Measurements from ENCODE around the gene CCDC88C. TPM values are rescaled to one million over a fixed set of nuclear protein-coding genes. Genes with fewer than 3 reads are reported as not detected.

Gene CCDC88C
- total RNA-seq, 1 donor from 2014 or later, result 17.8 TPM

DNA sequence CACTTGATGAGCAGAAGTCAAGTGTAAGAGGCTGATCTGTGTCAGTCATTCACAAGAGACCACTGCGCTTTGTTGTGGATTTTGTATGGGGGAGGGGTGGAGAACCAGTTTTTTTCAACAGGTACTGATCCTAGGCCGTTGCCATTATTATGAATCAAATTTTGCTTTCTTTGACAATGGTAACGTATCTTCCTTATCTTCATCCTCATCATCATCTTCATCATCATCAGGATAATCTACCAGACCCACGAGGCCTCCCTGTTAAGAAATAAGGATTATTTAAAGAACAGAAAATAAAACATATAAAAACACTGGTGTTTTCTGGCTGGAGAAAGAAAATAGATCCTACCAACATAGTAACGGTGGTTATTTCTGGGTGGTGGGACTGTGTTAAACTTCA lies 41.0 kb upstream of the CCDC88C start:
- H3K4me1 Mint-ChIP-seq, result no peaks in the 10 kb centered on the region
- H3K27me3 Mint-ChIP-seq (ENCODE audit: insufficient read depth, low read depth), result peaks cover under 1% of the 10 kb centered on the region
- Histone ChIP-seq H3K27ac (no peak overlapping the region), H2AFZ (replicated peaks) (no peak overlapping the region), H3K36me3 (peaks cover 47% of the 10 kb centered on the region), H3K27me3 (no peaks in the 10 kb centered on the region), H4K20me1 (ENCODE audit: low read depth) (no peaks in the 10 kb centered on the region), H3K79me2 (ENCODE audit: low read depth) (no peaks in the 10 kb centered on the region), H3K4me2 (no peak overlapping the region), H3F3A (ENCODE audit: low read depth) (peaks cover 60% of the 10 kb centered on the region), H3K9ac (no peak overlapping the region), H3K4me3 (no peak overlapping the region), H3K4me1 (no peaks in the 10 kb centered on the region), H3K9me3 (ENCODE audit: low read depth) (no peaks in the 10 kb centered on the region)
- H3K4me3 Mint-ChIP-seq, result no peak overlapping the region
- no peak overlapping the region for H3K27ac Mint-ChIP-seq
- peaks cover 40% of the 10 kb centered on the region for H3K36me3 Mint-ChIP-seq
- no peaks in the 10 kb centered on the region for H3K9me3 Mint-ChIP-seq
- TF ChIP-seq EZH2 (IDR thresholded peaks at IDR 0.05) (no peak), EZH2phosphoT487 (IDR thresholded peaks at IDR 0.05) (no peak)
- TF ChIP-seq, protein P1, sequence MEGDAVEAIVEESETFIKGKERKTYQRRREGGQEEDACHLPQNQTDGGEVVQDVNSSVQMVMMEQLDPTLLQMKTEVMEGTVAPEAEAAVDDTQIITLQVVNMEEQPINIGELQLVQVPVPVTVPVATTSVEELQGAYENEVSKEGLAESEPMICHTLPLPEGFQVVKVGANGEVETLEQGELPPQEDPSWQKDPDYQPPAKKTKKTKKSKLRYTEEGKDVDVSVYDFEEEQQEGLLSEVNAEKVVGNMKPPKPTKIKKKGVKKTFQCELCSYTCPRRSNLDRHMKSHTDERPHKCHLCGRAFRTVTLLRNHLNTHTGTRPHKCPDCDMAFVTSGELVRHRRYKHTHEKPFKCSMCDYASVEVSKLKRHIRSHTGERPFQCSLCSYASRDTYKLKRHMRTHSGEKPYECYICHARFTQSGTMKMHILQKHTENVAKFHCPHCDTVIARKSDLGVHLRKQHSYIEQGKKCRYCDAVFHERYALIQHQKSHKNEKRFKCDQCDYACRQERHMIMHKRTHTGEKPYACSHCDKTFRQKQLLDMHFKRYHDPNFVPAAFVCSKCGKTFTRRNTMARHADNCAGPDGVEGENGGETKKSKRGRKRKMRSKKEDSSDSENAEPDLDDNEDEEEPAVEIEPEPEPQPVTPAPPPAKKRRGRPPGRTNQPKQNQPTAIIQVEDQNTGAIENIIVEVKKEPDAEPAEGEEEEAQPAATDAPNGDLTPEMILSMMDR (IDR thresholded peaks at IDR 0.05), result no peak
- DNase-seq (ENCODE audit: low spot score), result no peak

DNA sequence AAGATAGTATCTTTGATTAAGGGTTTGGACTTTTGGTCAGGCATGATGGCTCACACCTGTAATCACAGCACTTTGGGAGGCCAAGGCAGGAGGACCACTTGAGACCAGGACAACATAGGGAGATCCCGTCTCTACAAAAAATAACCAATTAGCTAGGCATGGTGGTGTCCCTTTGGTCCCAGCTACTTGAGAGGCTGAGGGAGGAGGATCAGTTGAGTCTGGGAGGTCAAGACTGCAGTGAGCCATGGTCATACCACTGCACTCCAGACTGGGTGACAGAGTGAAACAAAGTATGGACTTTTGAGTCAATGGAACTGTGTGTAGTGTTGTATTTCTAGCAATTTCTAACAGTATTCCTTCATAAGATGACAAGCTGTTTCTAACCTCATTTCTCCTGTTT lies 38.7 kb upstream of the CCDC88C start:
- Histone ChIP-seq H3K79me2 (ENCODE audit: low read depth) (no peaks in the 10 kb centered on the region), H3K9me3 (ENCODE audit: low read depth) (no peaks in the 10 kb centered on the region), H3K27ac (no peak overlapping the region), H3K4me1 (no peaks in the 10 kb centered on the region), H3K4me2 (no peak overlapping the region), H2AFZ (replicated peaks) (no peak overlapping the region), H3F3A (ENCODE audit: low read depth) (peaks cover 57% of the 10 kb centered on the region), H3K9ac (no peak overlapping the region), H3K27me3 (no peaks in the 10 kb centered on the region), H3K4me3 (no peak overlapping the region), H3K36me3 (peaks cover 36% of the 10 kb centered on the region), H4K20me1 (ENCODE audit: low read depth) (no peaks in the 10 kb centered on the region)
- peaks cover 3% of the 10 kb centered on the region for H3K27me3 Mint-ChIP-seq (ENCODE audit: insufficient read depth, low read depth)
- peaks cover 24% of the 10 kb centered on the region for H3K36me3 Mint-ChIP-seq
- no peaks in the 10 kb centered on the region for H3K4me1 Mint-ChIP-seq
- no peak overlapping the region for H3K27ac Mint-ChIP-seq
- no peak for DNase-seq (ENCODE audit: low spot score)
- TF ChIP-seq EZH2phosphoT487 (IDR thresholded peaks at IDR 0.05), result no peak
- no peak overlapping the region for H3K4me3 Mint-ChIP-seq
- no peaks in the 10 kb centered on the region for H3K9me3 Mint-ChIP-seq

DNA sequence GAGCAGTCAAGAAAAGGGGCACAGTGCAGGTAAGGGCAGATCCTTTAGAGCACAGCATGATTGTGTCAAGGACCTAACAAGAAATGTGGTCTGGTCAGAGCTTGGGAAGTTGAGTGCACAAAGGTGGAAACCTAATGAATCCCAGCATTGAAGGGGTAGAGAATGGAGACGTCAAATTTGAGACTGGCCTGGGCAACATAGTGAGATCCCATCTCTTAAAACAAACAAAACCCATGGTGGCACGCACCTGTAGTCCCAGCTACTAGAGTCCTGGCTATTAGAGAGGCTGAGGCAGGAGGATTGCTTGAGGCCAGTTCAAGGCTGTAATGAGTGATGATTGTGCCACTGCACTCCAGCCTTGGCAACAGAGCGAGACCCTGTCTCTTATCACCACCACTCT lies 37.0 kb upstream of the CCDC88C start:
- H3K4me1 Mint-ChIP-seq, result no peaks in the 10 kb centered on the region
- H4K20me1 ChIP-seq (ENCODE audit: low read depth), result no peaks in the 10 kb centered on the region
- peaks cover 49% of the 10 kb centered on the region for H3F3A ChIP-seq (ENCODE audit: low read depth)
- H3K4me3 Mint-ChIP-seq, result no peak overlapping the region
- peaks cover 30% of the 10 kb centered on the region for H3K36me3 ChIP-seq
- H3K27me3 ChIP-seq, result no peaks in the 10 kb centered on the region
- no peak overlapping the region for H3K4me2 ChIP-seq
- no peaks in the 10 kb centered on the region for H3K9me3 Mint-ChIP-seq
- TF ChIP-seq EZH2phosphoT487 (IDR thresholded peaks at IDR 0.05), result no peak
- TF ChIP-seq, protein P1 (IDR thresholded peaks at IDR 0.05), result no peak
- TF ChIP-seq EZH2 (IDR thresholded peaks at IDR 0.05), result no peak
- no peak overlapping the region for H3K27ac Mint-ChIP-seq
- no peaks in the 10 kb centered on the region for H3K79me2 ChIP-seq (ENCODE audit: low read depth)
- no peaks in the 10 kb centered on the region for H3K4me1 ChIP-seq
- peaks cover 3% of the 10 kb centered on the region for H3K27me3 Mint-ChIP-seq (ENCODE audit: insufficient read depth, low read depth)
- no peak overlapping the region for H2AFZ ChIP-seq (replicated peaks)
- no peak overlapping the region for H3K9ac ChIP-seq
- no peaks in the 10 kb centered on the region for H3K9me3 ChIP-seq (ENCODE audit: low read depth)
- H3K4me3 ChIP-seq, result no peak overlapping the region
- DNase-seq (ENCODE audit: low spot score), result no peak
- H3K36me3 Mint-ChIP-seq, result peaks cover 16% of the 10 kb centered on the region
- no peak overlapping the region for H3K27ac ChIP-seq

DNA sequence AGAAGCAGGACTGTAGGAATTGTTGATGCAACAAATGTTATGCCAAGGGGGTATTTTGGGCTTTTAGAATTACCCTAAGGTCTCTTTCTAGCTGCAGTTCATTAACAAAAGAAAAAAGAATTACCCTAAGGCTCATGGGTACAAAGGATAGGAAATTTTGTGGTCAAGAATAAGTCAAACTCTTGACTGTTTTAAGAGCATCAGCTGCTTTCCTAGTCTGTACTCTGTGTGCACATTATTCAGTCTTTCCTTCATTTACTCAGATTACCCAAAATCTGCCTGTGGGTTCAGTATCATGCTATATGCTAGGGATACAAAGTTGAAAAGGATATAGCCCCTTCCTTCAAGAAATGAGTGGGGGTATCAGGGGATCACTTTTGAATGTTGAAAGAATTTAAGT lies 36.5 kb upstream of the CCDC88C start:
- no peak for DNase-seq (ENCODE audit: low spot score)
- no peaks in the 10 kb centered on the region for H3K79me2 ChIP-seq (ENCODE audit: low read depth)
- H3K27ac Mint-ChIP-seq, result no peak overlapping the region
- H4K20me1 ChIP-seq (ENCODE audit: low read depth), result no peaks in the 10 kb centered on the region
- H3K9ac ChIP-seq, result no peak overlapping the region
- no peak overlapping the region for H2AFZ ChIP-seq (replicated peaks)
- no peaks in the 10 kb centered on the region for H3K4me1 ChIP-seq
- H3K36me3 Mint-ChIP-seq, result peaks cover 16% of the 10 kb centered on the region
- H3K36me3 ChIP-seq, result peaks cover 28% of the 10 kb centered on the region
- no peaks in the 10 kb centered on the region for H3K9me3 ChIP-seq (ENCODE audit: low read depth)
- no peaks in the 10 kb centered on the region for H3K9me3 Mint-ChIP-seq
- no peak overlapping the region for H3K27ac ChIP-seq
- peaks cover 46% of the 10 kb centered on the region for H3F3A ChIP-seq (ENCODE audit: low read depth)
- H3K4me3 Mint-ChIP-seq, result no peak overlapping the region
- H3K27me3 ChIP-seq, result no peaks in the 10 kb centered on the region
- no peak for TF ChIP-seq EZH2phosphoT487 (IDR thresholded peaks at IDR 0.05)
- TF ChIP-seq, protein P1 (IDR thresholded peaks at IDR 0.05), result no peak
- no peak for TF ChIP-seq EZH2 (IDR thresholded peaks at IDR 0.05)
- no peak overlapping the region for H3K4me2 ChIP-seq
- no peak overlapping the region for H3K4me3 ChIP-seq
- H3K4me1 Mint-ChIP-seq, result no peaks in the 10 kb centered on the region
- peaks cover 3% of the 10 kb centered on the region for H3K27me3 Mint-ChIP-seq (ENCODE audit: insufficient read depth, low read depth)
